HepG2 (cell line): ENCODE data around the gene PARP2. TPM values are rescaled to one million over a fixed set of nuclear protein-coding genes. Genes with fewer than 3 reads are reported as not detected.
A peak's percentile ranks its signal among the peaks of the same experiment; 100 is the strongest.

Experiments used
- CEBPB ChIP-seq: IDR thresholded peaks from 2 replicates; pipeline ENCODE4 v1.6.1; 2011; ENCODE audit warnings: low read depth, low read length, improper control_type of control experiment, borderline replicate concordance
- GATAD1 ChIP-seq: IDR thresholded peaks from 2 replicates; pipeline ENCODE4 v1.6.1; 2016; ENCODE audit warnings: missing genetic modification reagents, missing compliant biosample characterization
- HIVEP1 ChIP-seq: sonication (generic); formaldehyde crosslinking; IDR thresholded peaks from 2 replicates; pipeline ENCODE4 v1.4.0; 2020; ENCODE audit warnings: mild to moderate bottlenecking, missing genetic modification reagents
- HNRNPL ChIP-seq: fragments of 200-400 bp; formaldehyde crosslinking; IDR thresholded peaks from 2 replicates; pipeline ENCODE4 v1.6.1; 2017; ENCODE audit warnings: mild to moderate bottlenecking, low read depth, low read length
- MTERF4 ChIP-seq: sonication (generic); formaldehyde crosslinking; IDR thresholded peaks from 2 replicates; pipeline ENCODE4 v1.8.0; 2023; ENCODE audit warnings: mild to moderate bottlenecking, missing genetic modification reagents
- PHF8 ChIP-seq: sonication (generic); formaldehyde crosslinking; IDR thresholded peaks from 2 replicates; pipeline ENCODE4 v1.5.0; 2020; ENCODE audit warnings: missing genetic modification reagents
- RELA ChIP-seq: sonication (generic); formaldehyde crosslinking; IDR thresholded peaks from 2 replicates; pipeline ENCODE4 v1.4.0; 2020; ENCODE audit warnings: missing genetic modification reagents
- TEAD2 ChIP-seq: sonication (generic); formaldehyde crosslinking; IDR thresholded peaks from 2 replicates; pipeline ENCODE4 v1.9.0; 2021; ENCODE audit warnings: missing genetic modification reagents
- ZFP91 ChIP-seq: sonication (generic); formaldehyde crosslinking; IDR thresholded peaks from 2 replicates; pipeline ENCODE4 v1.9.0; 2022; ENCODE audit warnings: missing genetic modification reagents, mild to moderate bottlenecking, borderline replicate concordance
- ZNF333 ChIP-seq: sonication (generic); formaldehyde crosslinking; IDR thresholded peaks from 2 replicates; pipeline ENCODE4 v1.4.0; 2020; ENCODE audit warnings: mild to moderate bottlenecking, missing genetic modification reagents, borderline replicate concordance
- ZNF33B ChIP-seq: sonication (generic); formaldehyde crosslinking; IDR thresholded peaks from 2 replicates; pipeline ENCODE4 v1.5.1; 2020; ENCODE audit warnings: mild to moderate bottlenecking, missing genetic modification reagents
- ZNF343 ChIP-seq: sonication (generic); formaldehyde crosslinking; IDR thresholded peaks from 2 replicates; pipeline ENCODE4 v1.4.0; 2020; ENCODE audit warnings: mild to moderate bottlenecking, missing genetic modification reagents
- ZNF446 ChIP-seq: sonication (generic); formaldehyde crosslinking; IDR thresholded peaks from 2 replicates; pipeline ENCODE4 v1.5.0; 2020; ENCODE audit warnings: mild to moderate bottlenecking, missing genetic modification reagents
- ZNF788 ChIP-seq: sonication (generic); formaldehyde crosslinking; IDR thresholded peaks from 2 replicates; pipeline ENCODE4 v1.5.0; 2020; ENCODE audit warnings: mild to moderate bottlenecking, missing genetic modification reagents, borderline replicate concordance
- ZSCAN21 ChIP-seq: sonication (generic); formaldehyde crosslinking; IDR thresholded peaks from 2 replicates; pipeline ENCODE4 v1.8.0; 2022; ENCODE audit warnings: mild to moderate bottlenecking, missing genetic modification reagents, moderate library complexity, borderline replicate concordance
- polyA plus RNA-seq, 8 experiments: library from polyadenylated mRNA; depleted of rRNA in 3 of 8; stranded (reverse) in 7 of 8; unstranded in 1 of 8; fragments of >200 nt; fragmentation: Illumina TruSeq in 4 of 8; extraction: Trizol in 4 of 8; gene quantifications; 2 replicates each; pipeline versions ENCODE4 v1.2.1 to v1.2.3, GENCODE V29; 2011 to 2016; ENCODE audit warnings: low read depth in 4 of 8, missing spikeins in 1 of 8, mixed read lengths in 1 of 8; ENCODE audit not compliant: insufficient read depth in 1 of 8
- total RNA-seq, 5 experiments: library from RNA; depleted of rRNA; stranded (reverse); fragments of >200 nt; fragmentation: Illumina TruSeq; extraction: Trizol; gene quantifications; 2 replicates each; pipeline ENCODE4 v1.2.3, GENCODE V29; 2016; ENCODE audit warnings: low read depth in 1 of 5
- TF ChIP-seq, protein P1 (sequence below): sonication (generic); formaldehyde crosslinking; IDR thresholded peaks from 2 replicates; pipeline ENCODE4 v1.4.0; 2020; ENCODE audit warnings: low read depth, missing genetic modification reagents
- TF ChIP-seq, protein P2 (sequence below): sonication (generic); formaldehyde crosslinking; IDR thresholded peaks from 2 replicates; pipeline ENCODE4 v1.4.0; 2020; ENCODE audit warnings: missing genetic modification reagents, borderline replicate concordance
- TF ChIP-seq, protein P3 (sequence below): sonication (generic); formaldehyde crosslinking; IDR thresholded peaks from 2 replicates; pipeline ENCODE4 v1.4.0; 2020; ENCODE audit warnings: missing genetic modification reagents, borderline replicate concordance

PARP2 gene
- total and polyA plus RNA-seq, 2 of the 13 experiments (the other 11 are each of a cell fraction or from before 2014, with no cell fraction given) = 37.3 to 38.4 TPM

DNA sequence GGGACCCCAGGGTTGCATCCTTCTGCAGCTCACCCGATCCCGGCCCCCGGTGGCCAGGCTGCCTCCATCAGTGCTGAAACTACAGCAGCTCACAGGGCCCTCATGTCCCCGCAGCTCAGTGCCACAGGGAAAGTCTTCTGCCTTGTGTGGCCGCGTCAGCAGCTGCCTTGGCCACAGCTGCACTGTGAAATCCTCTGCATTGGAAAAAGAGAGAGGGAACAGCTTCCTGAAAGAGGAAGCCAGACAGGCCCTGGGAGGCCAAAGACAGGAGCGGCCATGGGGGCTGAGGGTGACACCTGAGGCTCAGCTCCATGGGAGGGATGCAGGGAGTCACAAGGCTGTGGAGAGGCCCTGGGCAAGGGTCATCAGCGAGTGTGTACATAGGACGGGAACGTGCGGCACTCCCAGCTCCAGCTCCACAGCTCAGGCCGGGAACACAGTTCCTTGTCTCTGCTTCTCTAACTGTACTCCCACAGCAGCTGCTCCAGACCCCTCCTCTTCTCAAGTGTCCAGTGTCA, 32.7 kb downstream of the PARP2 start (continued):
- TF ChIP-seq, protein P1, sequence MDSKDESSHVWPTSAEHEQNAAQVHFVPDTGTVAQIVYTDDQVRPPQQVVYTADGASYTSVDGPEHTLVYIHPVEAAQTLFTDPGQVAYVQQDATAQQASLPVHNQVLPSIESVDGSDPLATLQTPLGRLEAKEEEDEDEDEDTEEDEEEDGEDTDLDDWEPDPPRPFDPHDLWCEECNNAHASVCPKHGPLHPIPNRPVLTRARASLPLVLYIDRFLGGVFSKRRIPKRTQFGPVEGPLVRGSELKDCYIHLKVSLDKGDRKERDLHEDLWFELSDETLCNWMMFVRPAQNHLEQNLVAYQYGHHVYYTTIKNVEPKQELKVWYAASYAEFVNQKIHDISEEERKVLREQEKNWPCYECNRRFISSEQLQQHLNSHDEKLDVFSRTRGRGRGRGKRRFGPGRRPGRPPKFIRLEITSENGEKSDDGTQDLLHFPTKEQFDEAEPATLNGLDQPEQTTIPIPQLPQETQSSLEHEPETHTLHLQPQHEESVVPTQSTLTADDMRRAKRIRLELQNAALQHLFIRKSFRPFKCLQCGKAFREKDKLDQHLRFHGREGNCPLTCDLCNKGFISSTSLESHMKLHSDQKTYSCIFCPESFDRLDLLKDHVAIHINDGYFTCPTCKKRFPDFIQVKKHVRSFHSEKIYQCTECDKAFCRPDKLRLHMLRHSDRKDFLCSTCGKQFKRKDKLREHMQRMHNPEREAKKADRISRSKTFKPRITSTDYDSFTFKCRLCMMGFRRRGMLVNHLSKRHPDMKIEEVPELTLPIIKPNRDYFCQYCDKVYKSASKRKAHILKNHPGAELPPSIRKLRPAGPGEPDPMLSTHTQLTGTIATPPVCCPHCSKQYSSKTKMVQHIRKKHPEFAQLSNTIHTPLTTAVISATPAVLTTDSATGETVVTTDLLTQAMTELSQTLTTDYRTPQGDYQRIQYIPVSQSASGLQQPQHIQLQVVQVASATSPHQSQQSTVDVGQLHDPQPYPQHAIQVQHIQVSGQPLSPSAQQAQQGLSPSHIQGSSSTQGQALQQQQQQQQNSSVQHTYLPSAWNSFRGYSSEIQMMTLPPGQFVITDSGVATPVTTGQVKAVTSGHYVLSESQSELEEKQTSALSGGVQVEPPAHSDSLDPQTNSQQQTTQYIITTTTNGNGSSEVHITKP (CRISPR knock-in tag) = 0 out of 2 replicates have a peak, but pooled peaks have one; percentile 18
- no peak for TF ChIP-seq ZNF343 (CRISPR knock-in tag)
- no peak for TF ChIP-seq ZSCAN21
- TF ChIP-seq GATAD1 (CRISPR knock-in tag) = 0 out of 2 replicates have a peak, but pooled peaks have one; percentile 42
- TF ChIP-seq ZFP91 (CRISPR knock-in tag) = peak; percentile 75
- TF ChIP-seq, protein P2, sequence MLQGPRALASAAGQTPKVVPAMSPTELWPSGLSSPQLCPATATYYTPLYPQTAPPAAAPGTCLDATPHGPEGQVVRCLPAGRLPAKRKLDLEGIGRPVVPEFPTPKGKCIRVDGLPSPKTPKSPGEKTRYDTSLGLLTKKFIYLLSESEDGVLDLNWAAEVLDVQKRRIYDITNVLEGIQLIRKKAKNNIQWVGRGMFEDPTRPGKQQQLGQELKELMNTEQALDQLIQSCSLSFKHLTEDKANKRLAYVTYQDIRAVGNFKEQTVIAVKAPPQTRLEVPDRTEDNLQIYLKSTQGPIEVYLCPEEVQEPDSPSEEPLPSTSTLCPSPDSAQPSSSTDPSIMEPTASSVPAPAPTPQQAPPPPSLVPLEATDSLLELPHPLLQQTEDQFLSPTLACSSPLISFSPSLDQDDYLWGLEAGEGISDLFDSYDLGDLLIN (CRISPR knock-in tag) = no peak
- TF ChIP-seq HIVEP1 = no peak
- TF ChIP-seq PHF8 (CRISPR knock-in tag) = no peak
- TF ChIP-seq ZNF788 = peak; percentile 55; the same call in 1 of the 2 replicates
- no peak for TF ChIP-seq ZNF33B (CRISPR knock-in tag)
- TF ChIP-seq HNRNPL = no peak
- TF ChIP-seq CEBPB = no peak
- TF ChIP-seq MTERF4 (CRISPR knock-in tag) = no peak
- TF ChIP-seq, protein P3, sequence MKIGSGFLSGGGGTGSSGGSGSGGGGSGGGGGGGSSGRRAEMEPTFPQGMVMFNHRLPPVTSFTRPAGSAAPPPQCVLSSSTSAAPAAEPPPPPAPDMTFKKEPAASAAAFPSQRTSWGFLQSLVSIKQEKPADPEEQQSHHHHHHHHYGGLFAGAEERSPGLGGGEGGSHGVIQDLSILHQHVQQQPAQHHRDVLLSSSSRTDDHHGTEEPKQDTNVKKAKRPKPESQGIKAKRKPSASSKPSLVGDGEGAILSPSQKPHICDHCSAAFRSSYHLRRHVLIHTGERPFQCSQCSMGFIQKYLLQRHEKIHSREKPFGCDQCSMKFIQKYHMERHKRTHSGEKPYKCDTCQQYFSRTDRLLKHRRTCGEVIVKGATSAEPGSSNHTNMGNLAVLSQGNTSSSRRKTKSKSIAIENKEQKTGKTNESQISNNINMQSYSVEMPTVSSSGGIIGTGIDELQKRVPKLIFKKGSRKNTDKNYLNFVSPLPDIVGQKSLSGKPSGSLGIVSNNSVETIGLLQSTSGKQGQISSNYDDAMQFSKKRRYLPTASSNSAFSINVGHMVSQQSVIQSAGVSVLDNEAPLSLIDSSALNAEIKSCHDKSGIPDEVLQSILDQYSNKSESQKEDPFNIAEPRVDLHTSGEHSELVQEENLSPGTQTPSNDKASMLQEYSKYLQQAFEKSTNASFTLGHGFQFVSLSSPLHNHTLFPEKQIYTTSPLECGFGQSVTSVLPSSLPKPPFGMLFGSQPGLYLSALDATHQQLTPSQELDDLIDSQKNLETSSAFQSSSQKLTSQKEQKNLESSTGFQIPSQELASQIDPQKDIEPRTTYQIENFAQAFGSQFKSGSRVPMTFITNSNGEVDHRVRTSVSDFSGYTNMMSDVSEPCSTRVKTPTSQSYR = no peak
- no peak for TF ChIP-seq TEAD2 (CRISPR knock-in tag)
- TF ChIP-seq ZNF446 = no peak
- TF ChIP-seq ZNF333 (CRISPR knock-in tag) = no peak
- TF ChIP-seq RELA = no peak
